Astrocyte (in vitro differentiated cells and primary cell): ENCODE data around the gene DLG1. TPM values are rescaled to one million over a fixed set of nuclear protein-coding genes. Genes with fewer than 3 reads are reported as not detected.
A peak's percentile ranks its signal among the peaks of the same experiment; 100 is the strongest.

Experiments used
- DNase-seq: peaks from one replicate; pipeline ENCODE4 v3.0.0-alpha.2; 2010; ENCODE audit warnings: low read depth
- FAIRE-seq: peaks from 2 replicates; lab custom pipeline; 2011; peaks lifted over from hg19 to GRCh38; lab: Jason Lieb, UNC
- H2AFZ ChIP-seq: 2 replicates; pipeline ENCODE4 v1.6.0; 2012; ENCODE audit warnings: low read depth, low read length, inconsistent platforms
- H3K27ac ChIP-seq: 2 replicates; pipeline ENCODE4 v1.5.1; 2011; ENCODE audit warnings: low read depth, low read length, inconsistent platforms
- H3K27me3 ChIP-seq: 2 replicates; pipeline ENCODE4 v1.6.0; 2011; ENCODE audit warnings: low read length, inconsistent platforms; ENCODE audit not compliant: insufficient read depth
- H3K36me3 ChIP-seq: 2 replicates; pipeline ENCODE4 v1.5.1; 2011; ENCODE audit warnings: low read length, inconsistent platforms; ENCODE audit not compliant: insufficient read depth
- H3K4me1 ChIP-seq: 2 replicates; pipeline ENCODE4 v1.5.1; 2011; ENCODE audit warnings: low read length, inconsistent platforms; ENCODE audit not compliant: insufficient read depth
- H3K4me2 ChIP-seq: 2 replicates; pipeline ENCODE4 v1.6.0; 2012; ENCODE audit warnings: low read length, inconsistent platforms
- H3K4me3 ChIP-seq: 2 replicates; pipeline ENCODE4 v1.5.1; 2011; ENCODE audit warnings: low read depth, mild to moderate bottlenecking, low read length, inconsistent platforms; ENCODE audit not compliant: insufficient read depth
- H3K79me2 ChIP-seq: 2 replicates; pipeline ENCODE4 v1.6.0; 2012; ENCODE audit warnings: mild to moderate bottlenecking, low read length, inconsistent platforms; ENCODE audit not compliant: insufficient read depth
- H3K9ac ChIP-seq: 2 replicates; pipeline ENCODE4 v1.6.0; 2012; ENCODE audit warnings: mild to moderate bottlenecking, low read length, inconsistent platforms
- H3K9me3 ChIP-seq: 2 replicates; pipeline ENCODE4 v1.5.1; 2012; ENCODE audit warnings: low read depth, mild to moderate bottlenecking, low read length, inconsistent platforms; ENCODE audit not compliant: insufficient read depth
- H4K20me1 ChIP-seq: 2 replicates; pipeline ENCODE4 v1.6.0; 2012; ENCODE audit warnings: low read length, inconsistent platforms; ENCODE audit not compliant: insufficient read depth
- H3K27ac Mint-ChIP-seq: one replicate; pipeline ENCODE4 v1.8.0; 2021; ENCODE audit warnings: mild to moderate bottlenecking, mixed read lengths; ENCODE audit not compliant: unreplicated experiment
- H3K27me3 Mint-ChIP-seq: one replicate; pipeline ENCODE4 v1.8.0; 2021; ENCODE audit warnings: low read depth, mixed read lengths; ENCODE audit not compliant: unreplicated experiment
- H3K36me3 Mint-ChIP-seq: one replicate; pipeline ENCODE4 v1.8.0; 2021; ENCODE audit warnings: low read depth, mixed read lengths; ENCODE audit not compliant: unreplicated experiment
- H3K4me1 Mint-ChIP-seq: one replicate; pipeline ENCODE4 v1.8.0; 2021; ENCODE audit warnings: low read depth, mixed read lengths; ENCODE audit not compliant: unreplicated experiment
- H3K4me3 Mint-ChIP-seq: one replicate; pipeline ENCODE4 v1.8.0; 2021; ENCODE audit warnings: mild to moderate bottlenecking, moderate library complexity, mixed read lengths; ENCODE audit not compliant: unreplicated experiment
- H3K9me3 Mint-ChIP-seq: one replicate; pipeline ENCODE4 v1.8.0; 2021; ENCODE audit warnings: mild to moderate bottlenecking, mixed read lengths; ENCODE audit not compliant: unreplicated experiment
- CTCF ChIP-seq: IDR thresholded peaks from 2 replicates; pipeline ENCODE4 v1.5.1; 2011; ENCODE audit warnings: low read depth, mild to moderate bottlenecking, inconsistent platforms, low read length, moderate library complexity; ENCODE audit not compliant: insufficient read depth
- EZH2 ChIP-seq: IDR thresholded peaks from 2 replicates; pipeline ENCODE4 v1.6.1; 2012; ENCODE audit warnings: mild to moderate bottlenecking, low read length, inconsistent platforms; ENCODE audit not compliant: insufficient read depth
- total RNA-seq: library from RNA; stranded (reverse); gene quantifications from 2 replicates; pipeline ENCODE4 v1.2.1, GENCODE V29; 2021

DLG1 gene
- total RNA-seq, 1 donor from 2014 or later: 210 TPM

- H2AFZ ChIP-seq: no peak overlapping the region
- no peaks in the 10 kb centered on the region for H4K20me1 ChIP-seq
- peaks cover 6% of the 10 kb centered on the region for H3K27me3 Mint-ChIP-seq
- peaks cover 11% of the 10 kb centered on the region for H3K4me1 Mint-ChIP-seq
- H3K27ac ChIP-seq: no peak overlapping the region
- DNase-seq: no peak
- no peaks in the 10 kb centered on the region for H3K79me2 ChIP-seq
- H3K9ac ChIP-seq: no peak overlapping the region
- H3K4me2 ChIP-seq: no peak overlapping the region
- H3K4me3 ChIP-seq: no peak overlapping the region
- peaks cover 4% of the 10 kb centered on the region for H3K4me1 ChIP-seq
- no peak for FAIRE-seq
- no peak for TF ChIP-seq EZH2
- H3K9me3 ChIP-seq: no peaks in the 10 kb centered on the region
- H3K27ac Mint-ChIP-seq: no peak overlapping the region
- peaks cover 3% of the 10 kb centered on the region for H3K36me3 Mint-ChIP-seq
- H3K36me3 ChIP-seq: no peaks in the 10 kb centered on the region
- no peaks in the 10 kb centered on the region for H3K27me3 ChIP-seq
- no peaks in the 10 kb centered on the region for H3K9me3 Mint-ChIP-seq
- H3K4me3 Mint-ChIP-seq: no peak overlapping the region
These were observed 44.7 kb upstream of the DLG1 start for GRCh38 chr3:197343111-197343510.

GRCh38 chr3:197340521-197340871 lies 42.1 kb upstream of the DLG1 start:
- Mint-ChIP-seq H3K4me1 (peaks cover 24% of the 10 kb centered on the region), H3K27ac (no peak overlapping the region), H3K27me3 (peaks cover 9% of the 10 kb centered on the region), H3K36me3 (peaks cover 3% of the 10 kb centered on the region), H3K9me3 (no peaks in the 10 kb centered on the region), H3K4me3 (no peak overlapping the region)
- Histone ChIP-seq H4K20me1 (no peaks in the 10 kb centered on the region), H3K27me3 (no peaks in the 10 kb centered on the region), H2AFZ (peak overlapping the region; percentile 65), H3K79me2 (no peaks in the 10 kb centered on the region), H3K36me3 (no peaks in the 10 kb centered on the region), H3K9ac (no peak overlapping the region), H3K4me3 (no peak overlapping the region), H3K4me1 (peaks cover 4% of the 10 kb centered on the region), H3K4me2 (no peak overlapping the region), H3K27ac (no peak overlapping the region), H3K9me3 (no peaks in the 10 kb centered on the region)
- TF ChIP-seq EZH2: no peak
- FAIRE-seq: no peak
- DNase-seq: no peak

GRCh38 chr3:197339841-197340520 lies 41.6 kb upstream of the DLG1 start:
- Histone ChIP-seq H4K20me1 (no peaks in the 10 kb centered on the region), H3K4me1 (peaks cover 4% of the 10 kb centered on the region), H3K27ac (no peak overlapping the region), H3K9ac (no peak overlapping the region), H3K36me3 (no peaks in the 10 kb centered on the region), H3K4me2 (peak overlapping the region; percentile 9), H3K79me2 (no peaks in the 10 kb centered on the region), H3K27me3 (no peaks in the 10 kb centered on the region), H2AFZ (peak overlapping the region; percentile 65), H3K4me3 (no peak overlapping the region), H3K9me3 (no peaks in the 10 kb centered on the region)
- Mint-ChIP-seq H3K36me3 (peaks cover 3% of the 10 kb centered on the region), H3K27ac (peak overlapping the region; percentile 66), H3K4me1 (peaks cover 24% of the 10 kb centered on the region), H3K9me3 (no peaks in the 10 kb centered on the region), H3K4me3 (no peak overlapping the region), H3K27me3 (peaks cover 9% of the 10 kb centered on the region)
- TF ChIP-seq EZH2 (no peak), CTCF (no peak)
- DNase-seq (peak; percentile 29), FAIRE-seq (no peak)
